ENCODE measurements around the gene PWP1. TPM values are rescaled to one million over a fixed set of nuclear protein-coding genes. Genes with fewer than 3 reads are reported as not detected.
A peak's percentile ranks its signal among the peaks of the same experiment; 100 is the strongest.

The PWP1 gene
- total and polyA plus RNA-seq, 2 experiments from 2014 or later: 110 to 211 TPM

DNA sequence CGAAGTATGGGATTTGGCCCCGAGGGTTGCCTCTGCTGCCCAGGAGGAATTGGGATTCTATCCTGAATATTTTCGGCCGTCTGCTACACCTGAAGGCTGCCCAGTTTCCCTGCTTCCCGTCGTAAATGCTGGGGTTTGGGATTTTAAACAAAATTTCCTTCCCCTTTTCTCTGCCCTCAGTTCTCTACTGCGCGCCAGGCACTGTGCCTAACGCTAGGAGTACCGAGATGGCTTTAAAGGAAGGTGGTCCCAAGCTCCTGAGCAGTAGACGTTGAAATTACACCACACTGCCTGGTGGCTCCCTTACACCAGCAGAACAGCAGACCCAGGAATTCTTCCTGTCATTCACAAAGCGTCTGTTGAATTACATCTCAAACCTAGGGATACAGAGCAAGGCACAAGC is 75.9 kb downstream of the PWP1 start:
- peaks cover 14% of the 10 kb centered on the region for H4K20me1 ChIP-seq (replicated peaks; ENCODE audit: insufficient read depth)
- DNase-seq (ENCODE audit: low spot score) (peak; percentile 58), ATAC-seq (peak; percentile 60)
- no peak for TF ChIP-seq JUNB (IDR thresholded peaks at IDR 0.05; ENCODE audit: unreplicated experiment)
- TF ChIP-seq, protein P1, sequence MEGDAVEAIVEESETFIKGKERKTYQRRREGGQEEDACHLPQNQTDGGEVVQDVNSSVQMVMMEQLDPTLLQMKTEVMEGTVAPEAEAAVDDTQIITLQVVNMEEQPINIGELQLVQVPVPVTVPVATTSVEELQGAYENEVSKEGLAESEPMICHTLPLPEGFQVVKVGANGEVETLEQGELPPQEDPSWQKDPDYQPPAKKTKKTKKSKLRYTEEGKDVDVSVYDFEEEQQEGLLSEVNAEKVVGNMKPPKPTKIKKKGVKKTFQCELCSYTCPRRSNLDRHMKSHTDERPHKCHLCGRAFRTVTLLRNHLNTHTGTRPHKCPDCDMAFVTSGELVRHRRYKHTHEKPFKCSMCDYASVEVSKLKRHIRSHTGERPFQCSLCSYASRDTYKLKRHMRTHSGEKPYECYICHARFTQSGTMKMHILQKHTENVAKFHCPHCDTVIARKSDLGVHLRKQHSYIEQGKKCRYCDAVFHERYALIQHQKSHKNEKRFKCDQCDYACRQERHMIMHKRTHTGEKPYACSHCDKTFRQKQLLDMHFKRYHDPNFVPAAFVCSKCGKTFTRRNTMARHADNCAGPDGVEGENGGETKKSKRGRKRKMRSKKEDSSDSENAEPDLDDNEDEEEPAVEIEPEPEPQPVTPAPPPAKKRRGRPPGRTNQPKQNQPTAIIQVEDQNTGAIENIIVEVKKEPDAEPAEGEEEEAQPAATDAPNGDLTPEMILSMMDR (conservative IDR thresholded peaks at IDR 0.05; ENCODE audit: low read depth in 2 of 2): 0 out of 4 replicates have a peak, but pooled peaks of 1 of the 2 experiments have one; percentile 4
- H3K27ac Mint-ChIP-seq: peak overlapping the region; percentile 89; the same call in 1 of the 2 replicates
- H3K36me3 Mint-ChIP-seq (ENCODE audit: low read depth): peaks cover 5% of the 10 kb centered on the region
- H3K4me3 Mint-ChIP-seq: peak overlapping the region; percentile 92
- peak overlapping the region; percentile 81 for H3K4me3 ChIP-seq
- H3K36me3 ChIP-seq (ENCODE audit: insufficient read depth): peaks cover 5% of the 10 kb centered on the region; the same call in 1 of the 2 replicates
- H3K27me3 Mint-ChIP-seq (ENCODE audit: insufficient read depth, low read depth, poor library complexity): peaks cover 13% of the 10 kb centered on the region
- no peaks in the 10 kb centered on the region for H3F3A ChIP-seq (replicated peaks; ENCODE audit: low read depth)
- H3K9me3 Mint-ChIP-seq: no peaks in the 10 kb centered on the region
- H3K27me3 ChIP-seq (ENCODE audit: insufficient read depth): no peaks in the 10 kb centered on the region
- peaks cover 15% of the 10 kb centered on the region; the same call in 2 of the 3 replicates for H3K4me1 Mint-ChIP-seq
- peaks cover 13% of the 10 kb centered on the region for H3K4me1 ChIP-seq (ENCODE audit: insufficient read depth)
- no peaks in the 10 kb centered on the region for H3K9me2 ChIP-seq (ENCODE audit: insufficient read depth)
- peak overlapping the region; percentile 82 for H3K4me2 ChIP-seq
- H2AFZ ChIP-seq: peak overlapping the region; percentile 100
- H3K27ac ChIP-seq (ENCODE audit: low read depth): no peak overlapping the region
- H3K79me2 ChIP-seq (replicated peaks; ENCODE audit: insufficient read depth): peaks cover 33% of the 10 kb centered on the region

Other genes starting within 250 kb of the PWP1 start
- gene PRDM4, start 75.3 kb downstream of the PWP1 start, total RNA-seq (2014; rRNA removed; shearing (Covaris generic)): 17.1 and 21.9 TPM in 2 replicates
- 4.9 and 5.2 TPM in 2 replicates for gene PRDM4, start 75.3 kb downstream of the PWP1 start, polyA plus RNA-seq (2016; fragmentation: Nextera tagmentation; extraction: Ambion mirVana)
- not detected in 2 replicates for gene ASCL4, start 88.9 kb downstream of the PWP1 start, total RNA-seq (2014; rRNA removed; shearing (Covaris generic))
- not detected in 2 replicates for gene ASCL4, start 88.9 kb downstream of the PWP1 start, polyA plus RNA-seq (2016; fragmentation: Nextera tagmentation; extraction: Ambion mirVana)

Measured in GM23338 (cell line).